NB4 (cell line): ENCODE results near the gene RPL32.

Experiments
- MYC ChIP-seq: IDR thresholded peaks from 2 replicates; pipeline ENCODE4 v1.6.1; 2011; ENCODE audit warnings: low read depth, low read length
- POLR2A ChIP-seq: IDR thresholded peaks from 2 replicates; pipeline ENCODE4 v1.6.1; 2011; ENCODE audit warnings: mild to moderate bottlenecking; ENCODE audit not compliant: insufficient read length; ENCODE audit errors: extremely low read depth
- TF ChIP-seq, protein P1 (sequence below): IDR thresholded peaks from one replicate; pipeline ENCODE4 v1.5.1; 2012; ENCODE audit warnings: low read depth, low read length
- TF ChIP-seq, protein P2 (sequence below): IDR thresholded peaks from 2 replicates; pipeline ENCODE4 v1.6.1; 2011; ENCODE audit warnings: low read depth, low read length

DNA sequence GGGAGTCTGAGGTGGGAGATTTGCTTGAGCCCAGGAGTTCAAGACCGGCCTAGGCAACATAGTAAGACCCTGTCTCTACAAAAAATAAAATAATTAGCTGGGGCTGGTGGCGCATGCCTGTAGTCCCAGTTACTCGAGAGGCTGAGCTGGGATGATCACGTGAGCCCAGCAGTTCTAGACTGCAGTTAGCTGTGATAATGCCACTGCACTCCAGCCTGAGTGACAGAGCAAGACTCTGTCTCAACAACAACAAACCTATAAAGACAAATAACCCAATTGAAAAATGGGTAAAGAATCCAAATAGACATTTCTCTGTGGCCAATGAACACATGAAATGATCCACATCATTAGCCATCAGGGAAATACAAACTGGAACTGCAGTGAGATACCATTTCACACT, 1.1 kb upstream of the RPL32 start:
- TF ChIP-seq, protein P1, sequence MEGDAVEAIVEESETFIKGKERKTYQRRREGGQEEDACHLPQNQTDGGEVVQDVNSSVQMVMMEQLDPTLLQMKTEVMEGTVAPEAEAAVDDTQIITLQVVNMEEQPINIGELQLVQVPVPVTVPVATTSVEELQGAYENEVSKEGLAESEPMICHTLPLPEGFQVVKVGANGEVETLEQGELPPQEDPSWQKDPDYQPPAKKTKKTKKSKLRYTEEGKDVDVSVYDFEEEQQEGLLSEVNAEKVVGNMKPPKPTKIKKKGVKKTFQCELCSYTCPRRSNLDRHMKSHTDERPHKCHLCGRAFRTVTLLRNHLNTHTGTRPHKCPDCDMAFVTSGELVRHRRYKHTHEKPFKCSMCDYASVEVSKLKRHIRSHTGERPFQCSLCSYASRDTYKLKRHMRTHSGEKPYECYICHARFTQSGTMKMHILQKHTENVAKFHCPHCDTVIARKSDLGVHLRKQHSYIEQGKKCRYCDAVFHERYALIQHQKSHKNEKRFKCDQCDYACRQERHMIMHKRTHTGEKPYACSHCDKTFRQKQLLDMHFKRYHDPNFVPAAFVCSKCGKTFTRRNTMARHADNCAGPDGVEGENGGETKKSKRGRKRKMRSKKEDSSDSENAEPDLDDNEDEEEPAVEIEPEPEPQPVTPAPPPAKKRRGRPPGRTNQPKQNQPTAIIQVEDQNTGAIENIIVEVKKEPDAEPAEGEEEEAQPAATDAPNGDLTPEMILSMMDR, result no peak
- TF ChIP-seq, protein P2, sequence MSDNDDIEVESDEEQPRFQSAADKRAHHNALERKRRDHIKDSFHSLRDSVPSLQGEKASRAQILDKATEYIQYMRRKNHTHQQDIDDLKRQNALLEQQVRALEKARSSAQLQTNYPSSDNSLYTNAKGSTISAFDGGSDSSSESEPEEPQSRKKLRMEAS, result no peak
- TF ChIP-seq POLR2A, result no peak
- no peak for TF ChIP-seq MYC
